Prostate gland (tissue), 2 donors: Measurements from ENCODE around the gene IGF2. TPM values are rescaled to one million over a fixed set of nuclear protein-coding genes. Genes with fewer than 3 reads are reported as not detected.

ENCODE experiments used
- DNase-seq: peaks from one replicate; pipeline ENCODE4 v3.0.0-alpha.2; 2019; ENCODE audit warnings: low spot score
- H3K27ac ChIP-seq, 2 donors: fragments of 200-600 bp; sonication (generic); 2 replicates each; pipeline ENCODE4 v1.5.1; 2017 to 2019
- H3K27me3 ChIP-seq: fragments of 200-600 bp; sonication (generic); replicated peaks from 2 replicates; pipeline ENCODE4 v1.5.1; 2019; ENCODE audit not compliant: insufficient read depth
- H3K36me3 ChIP-seq, 2 donors: fragments of 200-600 bp; sonication (generic); 1 replicate in 1 of 2; 2 replicates in 1 of 2; pipeline versions ENCODE4 v1.5.1 to v1.8.1; 2017 to 2019
- H3K4me1 ChIP-seq: fragments of 200-600 bp; sonication (generic); replicated peaks from 2 replicates; pipeline ENCODE4 v1.5.1; 2019
- H3K4me3 ChIP-seq, 2 donors: fragments of 200-600 bp; sonication (generic); 2 replicates each; pipeline ENCODE4 v1.5.1; 2017 to 2019
- H3K9me3 ChIP-seq: fragments of 200-600 bp; sonication (generic); 2 replicates; pipeline ENCODE4 v1.5.1; 2017
- CTCF ChIP-seq, 4 experiments: fragments of 200-600 bp in 2 of 4; fragments of 450-650 bp in 2 of 4; sonication (generic) in 2 of 4; IDR thresholded peaks; 1 replicate in 3 of 4; 2 replicates in 1 of 4; pipeline ENCODE4 v1.5.1; 2016 to 2019; ENCODE audit warnings: antibody characterized with exemption in 4 of 4, mild to moderate bottlenecking in 2 of 4, moderate library complexity in 2 of 4
- POLR2A ChIP-seq: fragments of 450-650 bp; IDR thresholded peaks from one replicate; pipeline ENCODE4 v1.6.1; 2016; ENCODE audit warnings: antibody characterized with exemption, mild to moderate bottlenecking
- POLR2AphosphoS5 ChIP-seq: sonication (generic); formaldehyde crosslinking; IDR thresholded peaks from one replicate; pipeline ENCODE4 v1.6.1; 2017; ENCODE audit warnings: antibody characterized with exemption
- WGBS: methylation state at CpG from one replicate; pipeline ENCODE4 v1.1.5; 2018; 5-methylcytosine and 5-hydroxymethylcytosine counted together
- intact Hi-C: fragments of 100-400 bp; cut with DNase I; formaldehyde crosslinking; loops from one replicate; pipeline ENCODE4 v1.14.2; 2022
- total RNA-seq, 2 donors: library from RNA; depleted of rRNA; stranded (reverse); fragments of >200 nt; gene quantifications; one replicate each; pipeline ENCODE4 v1.1.0, GENCODE V29; 2016

IGF2 gene
- total RNA-seq, 2 donors from 2014 or later = 4.1 to 80.7 TPM

GRCh38 chr11:2109541-2110019, 29.6 kb downstream of the IGF2 start:
- TF ChIP-seq POLR2A (no peak), POLR2AphosphoS5 (no peak), CTCF (IDR thresholded peaks at IDR 0.05) (no peak)
- intact Hi-C loops = no loop called here
- DNase-seq = no peak
- Histone ChIP-seq H3K36me3 (no peaks in the 10 kb centered on the region), H3K4me3 (no peak overlapping the region), H3K27me3 (no peaks in the 10 kb centered on the region), H3K4me1 (no peaks in the 10 kb centered on the region), H3K9me3 (no peaks in the 10 kb centered on the region), H3K27ac (no peak overlapping the region)
- 36% methylated on average over 12 of the region's 14 CpGs for WGBS

GRCh38 chr11:2108675-2109491, 30.3 kb downstream of the IGF2 start:
- no peak for DNase-seq
- H3K4me1 ChIP-seq = no peaks in the 10 kb centered on the region
- H3K9me3 ChIP-seq = no peaks in the 10 kb centered on the region
- intact Hi-C loops = no loop called here
- TF ChIP-seq POLR2AphosphoS5 (no peak), CTCF (IDR thresholded peaks at IDR 0.05) (no peak), POLR2A (no peak)
- 69% methylated on average over 23 of the region's 23 CpGs for WGBS
- H3K27me3 ChIP-seq = no peaks in the 10 kb centered on the region
- no peak overlapping the region for H3K4me3 ChIP-seq
- H3K36me3 ChIP-seq = no peaks in the 10 kb centered on the region
- no peak overlapping the region for H3K27ac ChIP-seq

GRCh38 chr11:2107941-2108630, 31.1 kb downstream of the IGF2 start:
- Histone ChIP-seq H3K36me3 (no peaks in the 10 kb centered on the region), H3K4me1 (no peaks in the 10 kb centered on the region), H3K4me3 (no peak overlapping the region), H3K27ac (no peak overlapping the region), H3K27me3 (no peaks in the 10 kb centered on the region), H3K9me3 (no peaks in the 10 kb centered on the region)
- 94% methylated on average over 8 of the region's 8 CpGs for WGBS
- no peak for DNase-seq
- intact Hi-C loops = no loop called here
- TF ChIP-seq CTCF (IDR thresholded peaks at IDR 0.05) (no peak), POLR2A (no peak), POLR2AphosphoS5 (no peak)

DNA sequence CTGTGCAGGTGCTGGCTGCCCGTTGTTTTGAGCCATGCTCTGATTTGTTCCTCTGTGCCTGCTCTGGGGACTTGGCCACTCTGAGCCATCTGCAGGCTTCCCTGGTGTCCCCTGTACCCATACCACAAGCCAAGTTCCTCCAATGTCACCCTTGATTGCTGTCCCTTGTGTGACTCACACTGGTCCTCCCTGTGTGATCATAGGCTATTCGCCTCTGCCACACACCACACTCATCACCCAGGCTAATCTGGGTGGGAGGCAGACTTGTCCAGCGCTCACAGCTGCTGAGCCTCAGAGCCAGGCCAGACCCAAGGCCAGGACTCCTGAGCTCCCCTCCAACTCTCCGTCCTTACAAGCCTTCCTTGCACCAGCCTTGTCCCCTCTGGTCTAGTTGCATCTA, 31.7 kb downstream of the IGF2 start:
- Histone ChIP-seq H3K27ac (no peak overlapping the region), H3K36me3 (no peaks in the 10 kb centered on the region), H3K4me1 (no peaks in the 10 kb centered on the region), H3K4me3 (no peak overlapping the region), H3K9me3 (no peaks in the 10 kb centered on the region), H3K27me3 (no peaks in the 10 kb centered on the region)
- intact Hi-C loops = no loop called here
- DNase-seq = no peak
- WGBS = 87% methylated on average over 4 of the region's 4 CpGs
- TF ChIP-seq CTCF (IDR thresholded peaks at IDR 0.05) (no peak), POLR2A (no peak), POLR2AphosphoS5 (no peak)
